Keratinocyte (primary cell): ENCODE data around the gene USP54. TPM values are rescaled to one million over a fixed set of nuclear protein-coding genes. Genes with fewer than 3 reads are reported as not detected.

ENCODE experiments used
- DNase-seq: peaks from one replicate; pipeline ENCODE4 v3.0.0-alpha.2; 2011; ENCODE audit warnings: low read depth, missing footprints, low spot score
- FAIRE-seq: peaks from 2 replicates; lab custom pipeline; 2011; peaks lifted over from hg19 to GRCh38; lab: Jason Lieb, UNC
- H2AFZ ChIP-seq: 2 replicates; pipeline ENCODE4 v1.6.0; 2012; ENCODE audit warnings: low read length, control low read depth, inconsistent platforms; ENCODE audit not compliant: control insufficient read depth
- H3K27ac ChIP-seq: 2 replicates; pipeline ENCODE4 v1.5.1; 2011; ENCODE audit warnings: low read length; ENCODE audit not compliant: control insufficient read depth, insufficient read depth
- H3K27me3 ChIP-seq: 3 replicates; pipeline ENCODE4 v1.6.0; 2011; ENCODE audit warnings: low read length; ENCODE audit not compliant: control insufficient read depth, insufficient read depth; ENCODE audit errors: extremely low read depth
- H3K36me3 ChIP-seq, 2 experiments: 2 replicates in 1 of 2; 3 replicates in 1 of 2; pipeline ENCODE4 v1.5.1; 2011; ENCODE audit warnings: low read length in 2 of 2, mild to moderate bottlenecking in 1 of 2; ENCODE audit not compliant: control insufficient read depth in 2 of 2, insufficient read depth in 2 of 2; ENCODE audit errors: extremely low read depth in 1 of 2
- H3K4me1 ChIP-seq: 3 replicates; pipeline ENCODE4 v1.5.1; 2011; ENCODE audit warnings: low read length; ENCODE audit not compliant: control insufficient read depth, insufficient read depth; ENCODE audit errors: extremely low read depth
- H3K4me2 ChIP-seq: 3 replicates; pipeline ENCODE4 v1.6.0; 2011; ENCODE audit warnings: low read depth, low read length; ENCODE audit not compliant: control insufficient read depth, insufficient read depth; ENCODE audit errors: extremely low read depth
- H3K4me3 ChIP-seq, 3 experiments: fragments of 200-600 bp in 1 of 3; sonication (generic) in 1 of 3; 2 replicates in 2 of 3; 3 replicates in 1 of 3; pipeline ENCODE4 v1.5.1; 2011 to 2016; ENCODE audit warnings: low read length in 3 of 3, mild to moderate bottlenecking in 3 of 3, control low read depth in 2 of 3, inconsistent platforms in 1 of 3, low read depth in 1 of 3, mixed read lengths in 1 of 3, mixed run types in 1 of 3, moderate library complexity in 1 of 3; ENCODE audit not compliant: control insufficient read depth in 2 of 3, insufficient read depth in 2 of 3; ENCODE audit errors: extremely low read depth in 1 of 3
- H3K79me2 ChIP-seq: 2 replicates; pipeline ENCODE4 v1.6.0; 2012; ENCODE audit warnings: low read length; ENCODE audit not compliant: control insufficient read depth, insufficient read depth
- H3K9ac ChIP-seq: 3 replicates; pipeline ENCODE4 v1.6.0; 2011; ENCODE audit warnings: low read length; ENCODE audit not compliant: control insufficient read depth, insufficient read depth; ENCODE audit errors: extremely low read depth
- H3K9me1 ChIP-seq: 3 replicates; pipeline ENCODE4 v1.6.0; 2011; ENCODE audit warnings: low read length; ENCODE audit not compliant: control insufficient read depth, insufficient read depth; ENCODE audit errors: extremely low read depth
- H3K9me3 ChIP-seq: 2 replicates; pipeline ENCODE4 v1.5.1; 2012; ENCODE audit warnings: low read depth, low read length; ENCODE audit not compliant: control insufficient read depth
- H4K20me1 ChIP-seq: 3 replicates; pipeline ENCODE4 v1.6.0; 2011; ENCODE audit warnings: low read length; ENCODE audit not compliant: control insufficient read depth, insufficient read depth; ENCODE audit errors: extremely low read depth
- EZH2 ChIP-seq: IDR thresholded peaks from one replicate; pipeline ENCODE4 v1.6.1; 2012; ENCODE audit warnings: inconsistent platforms, mild to moderate bottlenecking, low read length, moderate library complexity
- dilution Hi-C: fragments of 300-500 bp; cut with MboI; formaldehyde crosslinking; loops from one replicate; pipeline ENCODE4 v1.7.0; 2020; ENCODE audit warnings: low sequenced_read_pairs; ENCODE audit not compliant: extremely low pct_ligation_motif_present
- polyA plus RNA-seq, 5 experiments: library from polyadenylated mRNA; depleted of rRNA in 3 of 5; stranded (reverse) in 3 of 5; stranded (forward) in 1 of 5; unstranded in 1 of 5; fragments of >200 nt; gene quantifications; 1 replicate in 1 of 5; 2 replicates in 3 of 5; 3 replicates in 1 of 5; pipeline versions ENCODE4 v1.2.1 to v1.2.3, GENCODE V29; 2011 to 2012; ENCODE audit warnings: missing spikeins in 2 of 5, low read depth in 1 of 5, low replicate concordance in 1 of 5
- TF ChIP-seq, protein P1 (sequence below), 3 experiments: IDR thresholded peaks in 1 of 3; conservative IDR thresholded peaks in 1 of 3; optimal IDR thresholded peaks in 1 of 3; 2 replicates in 2 of 3; 3 replicates in 1 of 3; pipeline versions ENCODE3 to v1.5.1; 2011; ENCODE audit warnings: low read length in 3 of 3, mild to moderate bottlenecking in 3 of 3, moderate library complexity in 2 of 3, control low read depth in 1 of 3, inconsistent platforms in 1 of 3; ENCODE audit not compliant: insufficient read depth in 2 of 3; ENCODE audit errors: extremely low read depth in 1 of 3

USP54 gene
- polyA plus RNA-seq, 1 donor (not counting 4 experiments of a cell fraction or from before 2014, with no cell fraction given): 7.6 TPM

DNA sequence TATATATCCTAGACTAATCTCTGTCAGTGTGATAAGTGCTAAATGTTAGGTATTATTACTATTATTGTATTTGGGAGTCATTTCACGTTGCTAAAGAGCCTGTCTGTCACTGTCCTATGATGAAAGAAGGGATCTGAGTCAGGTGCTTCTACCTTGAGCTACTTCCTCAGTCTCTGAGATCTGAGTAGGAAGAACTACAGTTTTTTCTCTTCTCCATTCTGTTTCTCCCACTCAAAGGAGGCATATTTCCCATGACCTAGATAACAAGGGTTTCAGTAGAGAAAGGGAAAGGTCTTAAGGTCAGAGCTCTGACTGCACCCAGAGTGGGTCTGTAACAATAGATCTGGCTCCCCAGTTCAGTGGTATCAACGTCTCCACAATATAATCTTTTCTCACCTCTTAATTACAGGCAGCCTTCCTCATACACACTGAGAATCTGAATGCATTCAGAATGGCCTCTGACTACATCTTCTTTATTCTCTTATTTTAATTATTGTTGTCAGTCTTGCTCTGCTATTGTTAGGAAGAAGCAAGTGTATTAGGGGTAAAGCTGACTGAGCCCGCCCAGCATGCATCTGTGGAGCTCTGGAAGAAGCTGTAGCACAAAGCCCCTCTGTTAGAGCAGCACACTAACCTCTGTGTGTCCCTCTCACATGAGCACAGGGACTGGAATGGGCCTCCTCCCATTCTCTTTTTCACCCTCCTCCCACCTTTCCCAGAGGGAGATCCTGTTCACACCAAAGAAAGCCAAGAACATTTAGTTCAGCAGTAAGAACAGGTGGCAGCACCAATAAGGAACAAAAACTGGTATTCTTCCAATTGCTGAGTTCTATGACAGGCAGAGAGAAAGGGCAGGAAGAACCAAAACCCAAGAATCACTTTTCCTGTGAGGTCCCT lies 38.1 kb downstream of the USP54 start:
- no peaks in the 10 kb centered on the region for H3K27me3 ChIP-seq
- H3K9me3 ChIP-seq: no peaks in the 10 kb centered on the region
- no peak overlapping the region for H3K4me3 ChIP-seq
- no peak overlapping the region for H3K27ac ChIP-seq
- no peak overlapping the region for H2AFZ ChIP-seq
- H3K9ac ChIP-seq: no peak overlapping the region
- no peaks in the 10 kb centered on the region for H3K79me2 ChIP-seq
- no peaks in the 10 kb centered on the region for H4K20me1 ChIP-seq
- dilution Hi-C loops: no loop called here
- H3K4me2 ChIP-seq: no peak overlapping the region
- FAIRE-seq (no peak), DNase-seq (no peak)
- TF ChIP-seq, protein P1, sequence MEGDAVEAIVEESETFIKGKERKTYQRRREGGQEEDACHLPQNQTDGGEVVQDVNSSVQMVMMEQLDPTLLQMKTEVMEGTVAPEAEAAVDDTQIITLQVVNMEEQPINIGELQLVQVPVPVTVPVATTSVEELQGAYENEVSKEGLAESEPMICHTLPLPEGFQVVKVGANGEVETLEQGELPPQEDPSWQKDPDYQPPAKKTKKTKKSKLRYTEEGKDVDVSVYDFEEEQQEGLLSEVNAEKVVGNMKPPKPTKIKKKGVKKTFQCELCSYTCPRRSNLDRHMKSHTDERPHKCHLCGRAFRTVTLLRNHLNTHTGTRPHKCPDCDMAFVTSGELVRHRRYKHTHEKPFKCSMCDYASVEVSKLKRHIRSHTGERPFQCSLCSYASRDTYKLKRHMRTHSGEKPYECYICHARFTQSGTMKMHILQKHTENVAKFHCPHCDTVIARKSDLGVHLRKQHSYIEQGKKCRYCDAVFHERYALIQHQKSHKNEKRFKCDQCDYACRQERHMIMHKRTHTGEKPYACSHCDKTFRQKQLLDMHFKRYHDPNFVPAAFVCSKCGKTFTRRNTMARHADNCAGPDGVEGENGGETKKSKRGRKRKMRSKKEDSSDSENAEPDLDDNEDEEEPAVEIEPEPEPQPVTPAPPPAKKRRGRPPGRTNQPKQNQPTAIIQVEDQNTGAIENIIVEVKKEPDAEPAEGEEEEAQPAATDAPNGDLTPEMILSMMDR (optimal IDR thresholded peaks at IDR 0.05 in 1 of 3, IDR thresholded peaks at IDR 0.05 in 1 of 3, conservative IDR thresholded peaks at IDR 0.05 in 1 of 3; ENCODE audit: extremely low read depth in 1 of 3, insufficient read depth in 2 of 3, low read length in 3 of 3): no peak
- no peak for TF ChIP-seq EZH2
- no peaks in the 10 kb centered on the region for H3K4me1 ChIP-seq
- H3K36me3 ChIP-seq: no peaks in the 10 kb centered on the region
- H3K9me1 ChIP-seq: no peaks in the 10 kb centered on the region

DNA sequence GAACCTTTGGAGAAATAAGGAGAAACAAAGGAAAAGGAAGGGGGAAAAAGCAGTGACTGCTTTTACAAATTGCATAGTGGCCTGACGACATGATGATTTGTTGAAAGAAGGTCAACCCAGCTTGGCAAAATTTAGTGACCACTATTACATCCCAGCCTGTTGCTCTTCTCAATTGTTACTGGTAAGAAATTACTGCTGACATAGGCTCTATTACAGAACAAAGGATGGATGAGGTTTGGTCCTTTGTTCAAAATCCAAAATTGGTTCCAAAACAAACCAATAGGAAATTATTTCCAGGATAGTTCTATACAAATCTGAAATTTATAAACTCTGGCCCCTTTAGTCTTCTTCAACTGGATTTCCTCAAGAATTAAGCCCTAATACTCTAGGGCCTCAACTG lies 39.6 kb downstream of the USP54 start:
- dilution Hi-C loops: no loop called here

More for the DNA sequence above, 39.6 kb downstream of the USP54 start:
- no peak for FAIRE-seq
- no peaks in the 10 kb centered on the region for H3K9me1 ChIP-seq
- H3K27ac ChIP-seq: no peak overlapping the region
- TF ChIP-seq, protein P1 (optimal IDR thresholded peaks at IDR 0.05 in 1 of 3, IDR thresholded peaks at IDR 0.05 in 1 of 3, conservative IDR thresholded peaks at IDR 0.05 in 1 of 3; ENCODE audit: extremely low read depth in 1 of 3, insufficient read depth in 2 of 3, low read length in 3 of 3): no peak
- no peak for DNase-seq
- no peaks in the 10 kb centered on the region for H3K27me3 ChIP-seq
- H3K9me3 ChIP-seq: no peaks in the 10 kb centered on the region
- no peaks in the 10 kb centered on the region for H3K4me1 ChIP-seq
- H3K36me3 ChIP-seq: no peaks in the 10 kb centered on the region
- H3K9ac ChIP-seq: no peak overlapping the region
- H3K4me2 ChIP-seq: no peak overlapping the region
- no peaks in the 10 kb centered on the region for H3K79me2 ChIP-seq
- H2AFZ ChIP-seq: no peak overlapping the region
- H3K4me3 ChIP-seq: no peak overlapping the region
- H4K20me1 ChIP-seq: no peaks in the 10 kb centered on the region
